HUES64 (cell line): ENCODE data around the gene TTBK2.
"Not testable (repeated sequence)": the region's sequence is repeated elsewhere in the genome, so short reads cannot be mapped to it uniquely, and the experiment has no call there.

Experiments
- H3K27ac ChIP-seq: 2 replicates; pipeline ENCODE4 v1.7.0; 2013; ENCODE audit warnings: low read depth, low read length, inconsistent platforms
- H3K27me3 ChIP-seq: 2 replicates; pipeline ENCODE4 v1.6.1; 2013; ENCODE audit warnings: mild to moderate bottlenecking, low read length; ENCODE audit not compliant: insufficient read depth
- H3K36me3 ChIP-seq: 2 replicates; pipeline ENCODE4 v1.6.1; 2013; ENCODE audit warnings: mild to moderate bottlenecking, low read length; ENCODE audit not compliant: insufficient read depth
- H3K4me1 ChIP-seq: 2 replicates; pipeline ENCODE4 v1.6.1; 2013; ENCODE audit warnings: mild to moderate bottlenecking, low read length, moderate library complexity; ENCODE audit not compliant: insufficient read depth
- H3K4me3 ChIP-seq: 2 replicates; pipeline ENCODE4 v1.5.1; 2013; ENCODE audit warnings: mild to moderate bottlenecking, low read length, moderate library complexity
- H3K9ac ChIP-seq: 2 replicates; pipeline ENCODE4 v1.6.1; 2013; ENCODE audit warnings: mild to moderate bottlenecking, low read depth, low read length
- H3K9me3 ChIP-seq: 2 replicates; pipeline ENCODE4 v1.6.1; 2013; ENCODE audit warnings: low read depth, low read length; ENCODE audit not compliant: insufficient read depth
- WGBS: fragments of 150-250, 120-280 bp; methylation state at CpG from one replicate; pipeline ENCODE4 v1.1.7; 2013; ENCODE audit warnings: missing lambda C conversion rate; 5-methylcytosine and 5-hydroxymethylcytosine counted together

TTBK2 gene

DNA sequence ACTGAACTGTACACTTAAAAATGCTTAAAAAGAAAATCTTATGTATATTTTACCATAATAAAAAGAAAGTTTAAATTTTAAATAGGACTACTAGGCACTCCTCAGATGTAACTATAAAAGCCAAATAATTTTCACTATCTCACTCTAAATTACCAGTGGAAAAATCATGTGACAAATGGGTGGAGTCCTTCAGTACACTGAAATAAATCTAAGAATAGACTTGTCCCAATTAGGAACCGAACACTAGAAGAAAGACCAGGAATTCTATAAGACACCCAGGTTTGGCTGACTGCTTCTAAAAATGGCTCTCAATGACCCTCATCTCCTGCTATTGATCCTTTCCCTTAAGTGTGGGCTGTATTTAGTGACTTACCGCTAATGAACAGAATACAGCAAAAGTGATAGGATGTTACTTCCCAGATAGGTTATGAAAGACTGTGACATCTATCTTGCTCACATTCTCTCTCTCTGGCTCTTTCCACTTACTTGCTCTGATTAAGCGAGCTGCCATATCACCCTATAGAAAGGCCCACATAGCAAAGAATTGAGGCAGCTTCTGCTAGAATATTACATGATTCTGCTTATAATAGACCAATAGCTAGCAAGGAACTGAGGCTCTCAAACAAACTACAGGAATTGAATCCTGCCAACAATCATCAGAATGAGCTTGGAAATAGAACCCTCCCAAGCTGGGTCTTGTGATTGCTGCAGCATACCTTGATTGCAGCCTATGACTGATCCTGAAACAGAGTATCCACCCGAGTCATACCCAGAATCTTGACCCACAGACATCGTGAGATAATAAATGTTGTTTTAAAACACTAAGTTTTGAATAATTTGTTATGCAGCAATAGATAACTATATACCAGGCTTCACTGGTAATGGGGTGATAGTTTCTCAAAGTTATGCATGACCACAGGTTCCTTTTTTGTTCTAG is 16.9 kb downstream of the TTBK2 start:
- no peaks in the 10 kb centered on the region for H3K27me3 ChIP-seq
- WGBS, result 94% methylated on average over 3 of the region's 5 CpGs
- H3K4me1 ChIP-seq, result peaks cover 4% of the 10 kb centered on the region; the same call in 1 of the 2 replicates
- no peak overlapping the region for H3K4me3 ChIP-seq
- no peaks in the 10 kb centered on the region for H3K36me3 ChIP-seq
- H3K9me3 ChIP-seq, result no peaks in the 10 kb centered on the region
- no peak overlapping the region for H3K9ac ChIP-seq
- H3K27ac ChIP-seq, result no peak overlapping the region

DNA sequence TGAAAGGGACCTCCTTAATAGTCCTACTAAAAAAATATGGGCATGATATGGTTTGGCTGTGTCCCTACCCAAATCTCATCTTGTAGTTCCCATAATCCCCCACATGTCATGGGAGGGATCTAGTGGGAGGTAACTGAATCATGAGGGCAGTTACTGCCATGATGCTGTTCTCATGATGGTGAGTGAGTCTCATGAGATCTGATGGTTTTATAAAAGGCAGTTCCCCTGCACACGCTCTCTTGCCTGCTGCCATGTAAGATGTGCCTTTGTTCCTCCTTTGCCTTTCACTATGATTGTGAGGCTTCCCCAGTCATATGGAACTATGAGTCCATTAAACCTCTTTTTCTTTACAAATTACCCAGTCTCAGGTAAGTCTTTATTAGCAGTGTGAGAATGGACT is 26.7 kb downstream of the TTBK2 start:
- not testable (repeated sequence) for H3K9ac ChIP-seq
- 90% methylated on average over 1 of the region's 1 CpG for WGBS

DNA sequence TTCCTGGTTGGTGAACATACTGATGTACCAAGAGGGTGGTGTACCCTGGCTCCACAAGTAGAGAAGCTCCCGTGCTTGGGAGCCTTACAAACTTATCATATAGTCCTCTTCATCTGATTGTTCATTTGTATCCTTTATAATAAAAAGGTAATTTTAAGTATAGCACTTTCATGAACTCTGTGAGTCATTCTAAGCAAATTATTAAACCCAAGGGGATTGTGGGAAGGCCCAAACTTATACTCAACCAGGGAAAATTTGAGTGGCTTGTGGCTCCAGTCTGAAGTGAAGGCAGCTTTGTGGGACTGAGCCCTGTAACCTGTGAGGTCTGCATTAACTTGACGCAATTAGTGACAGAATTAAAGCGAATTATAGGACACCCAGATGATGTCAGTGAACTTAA is 29.0 kb downstream of the TTBK2 start:
- Histone ChIP-seq H3K4me1 (peaks cover 15% of the 10 kb centered on the region), H3K4me3 (no peak overlapping the region), H3K9me3 (0 out of 2 replicates have a peak, but pooled peaks cover 3% of the 10 kb centered on the region), H3K36me3 (no peaks in the 10 kb centered on the region), H3K27ac (0 out of 2 replicates have a peak overlapping the region, but pooled peaks have one; percentile 34), H3K9ac (no peak overlapping the region), H3K27me3 (no peaks in the 10 kb centered on the region)
- WGBS, result 96% methylated on average over 3 of the region's 3 CpGs

More for the DNA sequence above, 26.7 kb downstream of the TTBK2 start:
- H3K27me3 ChIP-seq, H3K27ac ChIP-seq, H3K9me3 ChIP-seq, H3K36me3 ChIP-seq, H3K4me3 ChIP-seq: not testable (repeated sequence)
- H3K4me1 ChIP-seq, result peaks cover 15% of the 10 kb centered on the region

DNA sequence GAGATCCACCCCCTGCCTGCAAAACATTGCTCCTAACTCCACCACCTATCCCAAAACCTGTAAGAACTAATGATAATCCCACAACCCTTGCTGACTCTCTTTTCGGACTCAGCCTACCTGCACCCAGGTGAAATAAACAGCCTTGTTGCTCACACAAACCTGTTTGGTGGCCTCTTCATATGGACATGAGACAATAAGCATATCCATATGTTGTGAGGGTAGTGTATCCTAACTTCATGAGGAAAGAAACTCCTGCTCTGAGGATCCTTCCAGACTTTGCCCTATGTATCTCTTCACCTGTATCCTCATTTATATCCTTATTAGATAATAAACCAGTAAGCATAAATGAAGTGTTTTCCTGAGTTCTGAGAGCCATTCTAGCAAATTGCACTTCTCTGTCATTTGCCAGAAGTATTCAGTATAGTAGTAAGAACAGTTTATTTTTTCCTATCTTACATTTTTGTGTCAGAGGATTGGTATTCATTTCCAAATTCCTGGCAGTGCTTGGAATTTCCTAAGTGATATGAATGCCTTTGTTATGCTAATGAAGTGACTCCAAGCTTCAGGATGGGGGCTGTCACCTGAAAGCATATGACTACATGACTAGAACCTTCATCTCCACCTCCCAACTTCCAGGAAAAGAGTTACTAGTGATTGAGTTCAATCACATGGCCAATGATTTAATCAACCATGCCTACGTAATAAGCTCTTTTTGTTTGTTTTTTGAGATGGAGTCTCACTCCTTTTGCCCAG is 30.2 kb downstream of the TTBK2 start:
- H3K4me1 ChIP-seq, result peaks cover 15% of the 10 kb centered on the region
- H3K9ac ChIP-seq, result peak overlapping the region; percentile 20; the same call in 1 of the 2 replicates
- 0 out of 2 replicates have a peak, but pooled peaks cover 5% of the 10 kb centered on the region for H3K9me3 ChIP-seq
- H3K27ac ChIP-seq, result peak overlapping the region; percentile 95
- peak overlapping the region; percentile 14; the same call in 1 of the 2 replicates for H3K4me3 ChIP-seq
- no peaks in the 10 kb centered on the region for H3K27me3 ChIP-seq
- no peaks in the 10 kb centered on the region for H3K36me3 ChIP-seq
- 80% methylated on average over 2 of the region's 2 CpGs for WGBS

DNA sequence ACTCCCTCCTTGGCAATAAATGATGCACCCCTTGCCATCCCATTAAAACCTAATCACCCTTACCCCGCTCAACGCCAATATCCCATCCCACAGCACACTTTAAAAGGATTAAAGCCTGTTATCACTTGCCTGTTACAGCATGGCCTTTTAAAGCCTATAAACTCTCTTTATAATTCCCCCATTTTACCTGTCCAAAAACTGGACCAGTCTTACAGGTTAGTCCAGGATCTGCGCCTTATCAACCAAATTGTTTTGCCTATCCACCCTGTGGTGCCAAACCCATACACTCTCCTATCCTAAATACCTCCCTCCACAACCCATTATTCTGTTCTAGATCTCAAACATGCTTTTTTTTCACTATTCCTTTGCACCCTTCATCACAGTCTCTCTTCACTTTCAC is 33.2 kb downstream of the TTBK2 start:
- WGBS, result over 99% methylated on average over 3 of the region's 3 CpGs
- not testable (repeated sequence) for H3K4me3 ChIP-seq
- peaks cover 15% of the 10 kb centered on the region for H3K9me3 ChIP-seq

DNA sequence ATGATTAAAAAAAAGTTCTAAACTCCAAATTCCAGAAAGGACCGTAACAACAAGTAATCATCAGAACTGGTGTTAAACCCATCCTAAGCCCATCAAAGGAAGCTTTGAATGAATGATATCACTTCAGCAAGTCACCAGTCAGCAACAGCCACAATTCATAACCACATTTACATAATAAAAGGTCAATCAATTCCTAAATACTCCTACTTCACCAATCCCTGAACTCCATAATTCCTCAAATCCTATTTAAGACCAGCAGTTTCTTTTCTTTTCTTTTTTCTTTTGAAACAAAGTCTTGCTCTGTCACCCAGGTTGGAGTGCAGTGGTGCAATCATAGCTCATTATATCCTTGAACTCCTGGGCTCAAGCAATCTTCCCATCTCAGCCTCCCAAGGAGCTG is 40.5 kb downstream of the TTBK2 start:
- Histone ChIP-seq H3K36me3 (no peaks in the 10 kb centered on the region), H3K4me1 (no peaks in the 10 kb centered on the region), H3K9me3 (peaks cover 11% of the 10 kb centered on the region), H3K27ac (no peak overlapping the region), H3K4me3 (no peak overlapping the region), H3K9ac (no peak overlapping the region), H3K27me3 (no peaks in the 10 kb centered on the region)
- 100% methylated on average over 1 of the region's 1 CpG for WGBS

More for the DNA sequence above, 33.2 kb downstream of the TTBK2 start:
- H3K27me3 ChIP-seq, H3K36me3 ChIP-seq, H3K9ac ChIP-seq, H3K27ac ChIP-seq: not testable (repeated sequence)
- H3K4me1 ChIP-seq, result peaks cover 15% of the 10 kb centered on the region

DNA sequence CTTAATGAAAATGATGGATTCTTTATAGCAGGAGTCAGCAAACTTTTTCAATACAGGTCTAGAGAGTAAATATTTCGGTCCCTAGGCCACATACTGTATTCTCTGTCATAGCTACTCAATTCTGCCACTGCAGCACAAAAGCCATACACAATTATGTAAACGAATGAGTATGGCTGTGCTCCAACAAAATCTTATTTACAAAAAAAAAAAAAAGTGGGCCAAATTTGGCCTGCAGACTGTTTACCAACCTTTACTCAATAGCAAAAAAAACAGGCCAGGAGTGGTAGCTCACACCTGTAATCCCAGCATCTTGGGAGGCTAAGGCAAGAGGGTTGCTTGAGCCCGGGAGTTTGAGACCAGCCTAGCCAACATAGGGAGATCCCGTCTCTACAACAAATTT is 41.1 kb downstream of the TTBK2 start:
- no peak overlapping the region for H3K27ac ChIP-seq
- H3K36me3 ChIP-seq, result no peaks in the 10 kb centered on the region
- peaks cover 9% of the 10 kb centered on the region for H3K9me3 ChIP-seq
- no peak overlapping the region for H3K4me3 ChIP-seq
- no peak overlapping the region for H3K9ac ChIP-seq
- no peaks in the 10 kb centered on the region for H3K27me3 ChIP-seq
- WGBS, result 97% methylated on average over 4 of the region's 4 CpGs
- H3K4me1 ChIP-seq, result no peaks in the 10 kb centered on the region

DNA sequence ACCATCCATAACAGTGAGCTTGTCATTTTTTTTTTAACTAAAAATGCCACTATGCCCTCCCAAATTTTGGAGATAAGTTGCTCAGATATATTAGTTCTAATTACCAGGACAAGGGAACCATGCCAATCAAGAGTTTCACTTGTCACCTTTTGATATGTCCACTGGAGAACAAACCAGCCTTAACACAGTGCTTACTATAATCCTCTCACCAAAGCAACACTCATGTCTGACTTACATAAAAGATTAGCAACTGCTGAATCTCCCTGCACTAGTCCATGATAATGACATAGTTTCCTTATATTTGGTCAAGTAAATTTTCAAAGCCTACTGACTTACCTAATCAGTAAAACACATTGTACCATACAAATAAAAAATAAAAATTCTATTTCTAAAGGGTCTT is 44.4 kb downstream of the TTBK2 start:
- Histone ChIP-seq H3K27ac (no peak overlapping the region), H3K36me3 (no peaks in the 10 kb centered on the region), H3K4me1 (no peaks in the 10 kb centered on the region), H3K4me3 (no peak overlapping the region), H3K9me3 (no peaks in the 10 kb centered on the region), H3K9ac (no peak overlapping the region), H3K27me3 (no peaks in the 10 kb centered on the region)

DNA sequence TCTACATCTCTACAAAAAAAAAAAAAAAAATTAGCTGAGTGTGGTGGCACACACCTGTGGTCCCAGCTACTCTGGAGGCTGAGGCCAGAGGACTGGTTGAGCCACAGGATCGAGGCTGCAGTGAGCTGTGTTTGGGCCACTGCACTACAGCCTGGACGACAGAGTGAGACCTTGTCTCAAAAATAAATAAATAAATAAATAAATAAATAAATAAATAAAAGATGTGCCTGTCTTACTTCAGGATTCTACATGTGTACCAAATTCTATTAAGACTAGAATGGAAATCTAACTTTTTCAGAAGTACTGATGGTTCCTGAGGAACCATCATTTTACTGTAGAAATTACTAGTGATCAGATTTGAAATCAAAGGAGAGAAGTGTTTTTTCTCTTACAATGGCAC is 51.9 kb downstream of the TTBK2 start:
- Histone ChIP-seq H3K4me1 (no peaks in the 10 kb centered on the region), H3K4me3 (no peak overlapping the region), H3K9ac (no peak overlapping the region), H3K9me3 (no peaks in the 10 kb centered on the region), H3K27ac (no peak overlapping the region), H3K27me3 (no peaks in the 10 kb centered on the region), H3K36me3 (no peaks in the 10 kb centered on the region; the same call in 1 of the 2 replicates)
- WGBS, result 86% methylated on average over 2 of the region's 2 CpGs

DNA sequence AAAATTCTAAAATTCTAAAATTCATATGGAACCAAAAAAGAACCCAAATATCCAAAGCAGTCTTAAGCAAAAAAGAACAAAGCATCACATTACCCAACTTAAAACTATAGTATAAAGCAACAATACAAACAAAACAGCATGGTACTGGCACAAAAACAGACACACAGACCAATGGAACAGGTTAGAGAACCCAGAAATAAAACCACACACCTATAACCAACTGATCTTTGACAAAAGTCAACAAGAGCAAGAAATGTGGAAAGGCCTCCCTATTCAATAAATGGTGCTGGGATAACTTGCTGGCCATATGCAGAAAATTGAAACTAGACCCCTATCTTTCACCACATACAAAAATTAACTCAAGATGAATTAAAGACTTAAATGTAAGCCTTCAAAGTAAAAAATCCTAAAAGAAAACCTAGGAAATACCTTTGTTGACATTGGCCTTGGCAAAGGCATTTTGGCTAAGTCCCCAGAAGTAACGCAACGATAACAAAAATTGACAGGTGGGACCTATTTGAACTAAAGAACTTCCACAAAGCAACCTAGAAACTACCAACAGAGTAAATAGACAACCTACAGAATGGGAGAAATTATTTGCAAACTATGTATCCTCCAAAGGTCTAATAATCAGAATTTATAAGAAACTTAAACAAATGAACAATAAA is 56.9 kb downstream of the TTBK2 start:
- Histone ChIP-seq H3K36me3 (no peaks in the 10 kb centered on the region), H3K9me3 (no peaks in the 10 kb centered on the region), H3K27me3 (no peaks in the 10 kb centered on the region), H3K27ac (no peak overlapping the region), H3K4me1 (no peaks in the 10 kb centered on the region), H3K9ac (no peak overlapping the region), H3K4me3 (no peak overlapping the region)
- 94% methylated on average over 2 of the region's 2 CpGs for WGBS
